Subcutaneous abdominal adipose tissue (tissue), 5 donors: ENCODE data around the gene TMCO6.
A peak's percentile ranks its signal among the peaks of the same experiment; 100 is the strongest.
"Not testable (repeated sequence)": the region's sequence is repeated elsewhere in the genome, so short reads cannot be mapped to it uniquely, and the experiment has no call there.

ENCODE experiments used
- H3K27ac ChIP-seq: one replicate; pipeline ENCODE4 v1.7.0; 2013; ENCODE audit warnings: low read depth, mild to moderate bottlenecking, inconsistent platforms, low read length, moderate library complexity
- H3K27me3 ChIP-seq, 5 donors: one replicate each; pipeline ENCODE4 v1.7.0; 2013; ENCODE audit warnings: low read length in 5 of 5, inconsistent platforms in 1 of 5; ENCODE audit not compliant: control insufficient read depth in 5 of 5, insufficient read depth in 4 of 5
- H3K36me3 ChIP-seq, 5 donors: one replicate each; pipeline ENCODE4 v1.7.0; 2013; ENCODE audit warnings: low read length in 5 of 5; ENCODE audit not compliant: control insufficient read depth in 5 of 5, insufficient read depth in 5 of 5
- H3K4me1 ChIP-seq, 5 donors: one replicate each; pipeline ENCODE4 v1.7.0; 2013; ENCODE audit warnings: low read length in 5 of 5, mild to moderate bottlenecking in 3 of 5, moderate library complexity in 1 of 5; ENCODE audit not compliant: control insufficient read depth in 5 of 5, insufficient read depth in 5 of 5
- H3K4me3 ChIP-seq, 5 donors: one replicate each; pipeline ENCODE4 v1.7.0; 2013; ENCODE audit warnings: low read length in 5 of 5, low read depth in 1 of 5
- H3K9ac ChIP-seq, 5 donors: one replicate each; pipeline ENCODE4 v1.7.0; 2013; ENCODE audit warnings: low read length in 5 of 5, mild to moderate bottlenecking in 4 of 5, moderate library complexity in 3 of 5
- H3K9me3 ChIP-seq, 5 donors: one replicate each; pipeline ENCODE4 v1.7.0; 2013; ENCODE audit warnings: low read length in 5 of 5; ENCODE audit not compliant: control insufficient read depth in 5 of 5
- donor health status: healthy.
- donor health status: healthy.
- donor health status: healthy.
- donor health status: healthy.
- donor health status: healthy.

Gene TMCO6

GRCh38 chr5:140635291-140636257 lies 3.7 kb upstream of the TMCO6 start:
- Histone ChIP-seq H3K4me3 (no peak overlapping the region), H3K9ac (no peak overlapping the region), H3K27ac (no peak overlapping the region), H3K4me1 (peaks cover 10 to 51% (median 38%) of the 10 kb centered on the region in 5 donors), H3K9me3 (no peaks in the 10 kb centered on the region), H3K36me3 (no peaks in the 10 kb centered on the region), H3K27me3 (no peaks in the 10 kb centered on the region)

GRCh38 chr5:140637371-140638100 lies 1.7 kb upstream of the TMCO6 start:
- Histone ChIP-seq H3K4me3 (no peak overlapping the region), H3K27me3 (no peaks in the 10 kb centered on the region), H3K9me3 (no peaks in the 10 kb centered on the region), H3K27ac (no peak overlapping the region), H3K36me3 (peaks cover 0 to 11% (median 6%) of the 10 kb centered on the region in 5 donors), H3K4me1 (peaks cover 10 to 42% (median 32%) of the 10 kb centered on the region in 5 donors), H3K9ac (no peak overlapping the region)

DNA sequence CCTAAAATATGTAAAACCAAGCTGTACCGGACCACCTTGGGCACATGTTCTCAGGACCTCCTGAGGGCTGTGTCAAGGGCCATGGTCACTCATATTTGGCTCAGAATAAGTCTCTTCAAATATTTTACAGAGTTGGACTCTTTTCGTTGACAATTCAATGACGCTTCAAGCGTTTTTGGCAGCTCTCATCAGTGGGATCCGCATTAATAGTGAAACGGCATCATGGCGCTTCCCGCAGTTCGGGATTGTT lies 428 bp upstream of the TMCO6 start:
- peak overlapping the region; percentile 24 to 83 (median 58) for H3K4me3 ChIP-seq
- H3K27ac ChIP-seq = peak overlapping the region; percentile 94
- H3K9ac ChIP-seq = peak overlapping the region in 4 of 5 donors; percentile 49 to 62 (median 57)
- not testable (repeated sequence) for H3K9me3 ChIP-seq, H3K27me3 ChIP-seq
- H3K36me3 ChIP-seq = peaks cover 0 to 21% (median 13%) of the 10 kb centered on the region in 5 donors
- H3K4me1 ChIP-seq = peaks cover 6 to 33% (median 24%) of the 10 kb centered on the region in 5 donors

DNA sequence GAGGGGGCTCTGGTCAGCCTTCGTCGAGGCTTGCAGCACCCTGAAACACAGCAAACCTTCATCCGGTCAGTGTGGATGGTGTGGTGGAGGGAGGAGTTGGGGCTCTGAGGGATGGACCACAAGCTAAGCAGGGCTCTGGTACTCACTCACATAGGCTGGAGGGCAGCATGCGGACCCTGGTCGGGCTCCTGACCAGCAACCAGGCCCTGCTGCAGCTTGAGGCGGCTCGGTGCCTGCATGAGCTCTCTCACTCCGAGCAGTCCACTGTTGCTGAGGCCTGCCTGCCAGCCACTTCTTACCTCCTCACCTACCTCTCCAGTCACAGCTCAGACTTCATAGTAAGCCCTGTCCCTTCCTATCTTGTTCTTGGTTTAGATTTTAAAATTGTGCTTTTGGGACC lies 2.5 kb downstream of the TMCO6 start:
- no peaks in the 10 kb centered on the region for H3K27me3 ChIP-seq
- H3K4me1 ChIP-seq = peaks cover 6 to 38% (median 29%) of the 10 kb centered on the region in 5 donors
- no peaks in the 10 kb centered on the region for H3K9me3 ChIP-seq
- H3K4me3 ChIP-seq = no peak overlapping the region
- peaks cover 0 to 40% (median 30%) of the 10 kb centered on the region in 5 donors for H3K36me3 ChIP-seq
- H3K9ac ChIP-seq = no peak overlapping the region
- no peak overlapping the region for H3K27ac ChIP-seq

GRCh38 chr5:140642718-140643117 lies 3.5 kb downstream of the TMCO6 start:
- H3K27ac ChIP-seq = no peak overlapping the region
- no peak overlapping the region for H3K9ac ChIP-seq
- peaks cover 0 to 40% (median 30%) of the 10 kb centered on the region in 5 donors for H3K36me3 ChIP-seq
- no peaks in the 10 kb centered on the region for H3K27me3 ChIP-seq
- H3K4me1 ChIP-seq = peaks cover 6 to 43% (median 33%) of the 10 kb centered on the region in 5 donors
- H3K4me3 ChIP-seq = no peak overlapping the region
- H3K9me3 ChIP-seq = no peaks in the 10 kb centered on the region

- Histone ChIP-seq H3K4me1 (peaks cover 0 to 31% (median 23%) of the 10 kb centered on the region in 5 donors), H3K27me3 (no peaks in the 10 kb centered on the region), H3K36me3 (peaks cover 10 to 66% (median 46%) of the 10 kb centered on the region in 5 donors), H3K27ac (peak overlapping the region; percentile 71), H3K9ac (peak overlapping the region; percentile 35 to 96 (median 85)), H3K4me3 (peak overlapping the region; percentile 69 to 94 (median 90)), H3K9me3 (no peaks in the 10 kb centered on the region)
Measured at GRCh38 chr5:140647042-140647419, 7.8 kb downstream of the TMCO6 start.

DNA sequence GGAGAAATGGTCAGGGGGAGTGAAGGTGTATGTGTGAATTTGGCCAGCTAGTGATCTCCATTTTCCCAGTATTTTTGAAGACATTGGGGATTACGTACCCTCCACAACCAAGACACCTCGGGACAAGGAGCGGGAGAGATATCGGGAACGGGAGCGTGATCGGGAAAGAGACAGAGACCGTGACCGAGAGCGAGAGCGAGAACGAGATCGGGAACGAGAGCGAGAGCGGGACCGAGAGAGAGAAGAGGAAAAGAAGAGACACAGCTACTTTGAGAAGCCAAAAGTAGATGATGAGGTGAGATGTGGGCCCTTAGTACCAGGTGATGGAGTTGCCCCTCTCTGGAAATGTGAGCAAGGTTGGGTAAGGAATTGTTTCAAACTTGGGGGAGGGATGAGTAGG lies 19.6 kb downstream of the TMCO6 start:
- Histone ChIP-seq H3K36me3 (peaks cover 42 to 95% (median 87%) of the 10 kb centered on the region in 5 donors), H3K4me1 (peaks cover 0 to 2% (median 2%) of the 10 kb centered on the region in 5 donors), H3K9ac (no peak overlapping the region), H3K4me3 (no peak overlapping the region), H3K27me3 (no peaks in the 10 kb centered on the region), H3K27ac (no peak overlapping the region), H3K9me3 (no peaks in the 10 kb centered on the region)

- not testable (repeated sequence) for H3K27ac ChIP-seq, H3K9ac ChIP-seq, H3K27me3 ChIP-seq, H3K9me3 ChIP-seq, H3K4me3 ChIP-seq
- peaks cover 4 to 13% (median 10%) of the 10 kb centered on the region in 5 donors for H3K4me1 ChIP-seq
- peaks cover 31 to 80% (median 72%) of the 10 kb centered on the region in 5 donors for H3K36me3 ChIP-seq
Measured at GRCh38 chr5:140660371-140660770, 21.1 kb downstream of the TMCO6 start.

DNA sequence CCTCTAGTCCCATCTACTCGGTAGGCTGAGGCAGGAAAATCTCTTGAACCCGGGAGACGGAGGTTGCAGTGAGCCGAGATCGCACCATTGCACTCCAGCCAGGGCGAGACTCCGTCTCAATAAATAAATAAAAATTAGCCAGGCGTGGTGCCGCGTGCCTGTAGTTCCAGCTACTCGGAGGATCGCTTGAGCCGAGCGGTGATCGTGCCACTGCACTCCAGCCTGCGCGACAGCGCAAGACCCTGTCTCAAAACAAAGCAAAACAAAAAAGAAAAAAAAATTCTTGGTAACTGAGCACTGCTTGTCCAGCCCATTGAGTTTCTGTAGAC lies 24.7 kb downstream of the TMCO6 start:
- peak overlapping the region; percentile 92 for H3K27ac ChIP-seq
- H3K4me3 ChIP-seq = peak overlapping the region; percentile 85 to 96 (median 92)
- peaks cover 4 to 29% (median 21%) of the 10 kb centered on the region in 5 donors for H3K4me1 ChIP-seq
- H3K27me3 ChIP-seq = no peaks in the 10 kb centered on the region
- H3K9me3 ChIP-seq = no peaks in the 10 kb centered on the region
- peak overlapping the region; percentile 70 to 99 (median 87) for H3K9ac ChIP-seq
- H3K36me3 ChIP-seq = peaks cover 21 to 65% (median 56%) of the 10 kb centered on the region in 5 donors
